SHP77 treated with DMSO at 0.1 percent for 48 hours (cell line): ENCODE measurements around the gene RERE.
"Not testable (repeated sequence)": the region's sequence is repeated elsewhere in the genome, so short reads cannot be mapped to it uniquely, and the experiment has no call there.

Experiments used
- DNase-seq: peaks from one replicate; lab custom pipeline; 2025; lab: John Stamatoyannopoulos, UW

Gene RERE

GRCh38 chr1:8512504-8512903 is 304.9 kb downstream of the RERE start:
- no peak for DNase-seq

GRCh38 chr1:8510041-8510823 is 307.2 kb downstream of the RERE start:
- DNase-seq = no peak

GRCh38 chr1:8509579-8509978 is 307.9 kb downstream of the RERE start:
- no peak for DNase-seq

GRCh38 chr1:8506995-8507615 is 310.3 kb downstream of the RERE start:
- DNase-seq = no peak

- no peak for DNase-seq
Measured at GRCh38 chr1:8506456-8506855, 311.0 kb downstream of the RERE start.

GRCh38 chr1:8503842-8504241 is 313.6 kb downstream of the RERE start:
- no peak for DNase-seq

- not testable (repeated sequence) for DNase-seq
Measured at GRCh38 chr1:8502949-8503348, 314.5 kb downstream of the RERE start.

- DNase-seq = no peak
Measured at GRCh38 chr1:8497210-8497819, 320.1 kb downstream of the RERE start.

GRCh38 chr1:8496473-8496872 is 321.0 kb downstream of the RERE start:
- no peak for DNase-seq

- DNase-seq = no peak
Measured at GRCh38 chr1:8495928-8496401, 321.5 kb downstream of the RERE start.

GRCh38 chr1:8494681-8495080 is 322.8 kb downstream of the RERE start:
- no peak for DNase-seq

- DNase-seq = no peak
Measured at GRCh38 chr1:8493916-8494540, 323.4 kb downstream of the RERE start.

GRCh38 chr1:8487249-8487648 is 330.2 kb downstream of the RERE start:
- no peak for DNase-seq

GRCh38 chr1:8486047-8486446 is 331.4 kb downstream of the RERE start:
- no peak for DNase-seq

- DNase-seq = no peak
Measured at GRCh38 chr1:8483586-8483985, 333.9 kb downstream of the RERE start.

- DNase-seq = no peak
Measured at GRCh38 chr1:8482979-8483381, 334.5 kb downstream of the RERE start.

GRCh38 chr1:8481650-8482380 is 335.6 kb downstream of the RERE start:
- DNase-seq = no peak

GRCh38 chr1:8478566-8478965 is 338.9 kb downstream of the RERE start:
- DNase-seq = no peak

GRCh38 chr1:8477983-8478362 is 339.5 kb downstream of the RERE start:
- no peak for DNase-seq

- DNase-seq = no peak
Measured at GRCh38 chr1:8477166-8477982, 340.1 kb downstream of the RERE start.

- no peak for DNase-seq
Measured at GRCh38 chr1:8476006-8476405, 341.4 kb downstream of the RERE start.
